ENCODE results near the gene ARHGAP24.

ARHGAP24 gene

DNA sequence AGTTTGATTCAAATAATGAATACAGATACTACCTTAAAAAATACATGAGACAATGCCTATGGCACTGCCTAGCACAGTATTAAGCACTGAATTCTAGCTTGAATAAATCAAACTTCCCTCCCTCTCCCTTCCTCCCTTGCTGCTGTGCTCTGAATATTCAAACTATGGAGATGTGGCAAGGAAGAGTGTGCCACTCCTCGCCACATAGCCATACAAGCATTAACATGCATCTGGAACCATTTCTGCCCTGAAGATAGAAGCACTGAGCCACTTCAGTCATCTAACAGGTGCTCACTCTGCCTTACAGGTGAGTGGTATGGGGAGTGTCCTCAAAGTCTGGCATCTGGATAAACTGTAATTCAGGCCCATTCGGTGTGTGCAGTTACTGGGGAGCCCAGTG, 276.9 kb downstream of the ARHGAP24 start:
- no peak for TF ChIP-seq RAD21 (IDR thresholded peaks at IDR 0.05; ENCODE audit: low read depth)
- TF ChIP-seq NFIC (IDR thresholded peaks at IDR 0.05) = no peak
- TF ChIP-seq TAF1 (IDR thresholded peaks at IDR 0.05; ENCODE audit: low read depth) = no peak
- TF ChIP-seq FOXM1 (IDR thresholded peaks at IDR 0.05; ENCODE audit: borderline replicate concordance, low read depth) = no peak
- TF ChIP-seq, protein P1, sequence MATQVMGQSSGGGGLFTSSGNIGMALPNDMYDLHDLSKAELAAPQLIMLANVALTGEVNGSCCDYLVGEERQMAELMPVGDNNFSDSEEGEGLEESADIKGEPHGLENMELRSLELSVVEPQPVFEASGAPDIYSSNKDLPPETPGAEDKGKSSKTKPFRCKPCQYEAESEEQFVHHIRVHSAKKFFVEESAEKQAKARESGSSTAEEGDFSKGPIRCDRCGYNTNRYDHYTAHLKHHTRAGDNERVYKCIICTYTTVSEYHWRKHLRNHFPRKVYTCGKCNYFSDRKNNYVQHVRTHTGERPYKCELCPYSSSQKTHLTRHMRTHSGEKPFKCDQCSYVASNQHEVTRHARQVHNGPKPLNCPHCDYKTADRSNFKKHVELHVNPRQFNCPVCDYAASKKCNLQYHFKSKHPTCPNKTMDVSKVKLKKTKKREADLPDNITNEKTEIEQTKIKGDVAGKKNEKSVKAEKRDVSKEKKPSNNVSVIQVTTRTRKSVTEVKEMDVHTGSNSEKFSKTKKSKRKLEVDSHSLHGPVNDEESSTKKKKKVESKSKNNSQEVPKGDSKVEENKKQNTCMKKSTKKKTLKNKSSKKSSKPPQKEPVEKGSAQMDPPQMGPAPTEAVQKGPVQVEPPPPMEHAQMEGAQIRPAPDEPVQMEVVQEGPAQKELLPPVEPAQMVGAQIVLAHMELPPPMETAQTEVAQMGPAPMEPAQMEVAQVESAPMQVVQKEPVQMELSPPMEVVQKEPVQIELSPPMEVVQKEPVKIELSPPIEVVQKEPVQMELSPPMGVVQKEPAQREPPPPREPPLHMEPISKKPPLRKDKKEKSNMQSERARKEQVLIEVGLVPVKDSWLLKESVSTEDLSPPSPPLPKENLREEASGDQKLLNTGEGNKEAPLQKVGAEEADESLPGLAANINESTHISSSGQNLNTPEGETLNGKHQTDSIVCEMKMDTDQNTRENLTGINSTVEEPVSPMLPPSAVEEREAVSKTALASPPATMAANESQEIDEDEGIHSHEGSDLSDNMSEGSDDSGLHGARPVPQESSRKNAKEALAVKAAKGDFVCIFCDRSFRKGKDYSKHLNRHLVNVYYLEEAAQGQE (IDR thresholded peaks at IDR 0.05; ENCODE audit: low read depth) = no peak
- TF ChIP-seq TCF12 (IDR thresholded peaks at IDR 0.05; ENCODE audit: low read depth) = no peak
- TF ChIP-seq CREB1 (IDR thresholded peaks at IDR 0.05; ENCODE audit: low read depth) = no peak
- TF ChIP-seq CEBPB (IDR thresholded peaks at IDR 0.05) = no peak
- no peak for TF ChIP-seq ZBTB7A (IDR thresholded peaks at IDR 0.05; ENCODE audit: low read depth)
- TF ChIP-seq MAX (IDR thresholded peaks at IDR 0.05) = no peak
- TF ChIP-seq TEAD4 (IDR thresholded peaks at IDR 0.05) = no peak
- no peak for TF ChIP-seq EGR1 (IDR thresholded peaks at IDR 0.05)
- no peak for TF ChIP-seq USF1 (IDR thresholded peaks at IDR 0.05)
- no peak for TF ChIP-seq YY1 (IDR thresholded peaks at IDR 0.05; ENCODE audit: low read depth)
- no peak for TF ChIP-seq EP300 (IDR thresholded peaks at IDR 0.05; ENCODE audit: borderline replicate concordance)

- TF ChIP-seq CREB1 (IDR thresholded peaks at IDR 0.05; ENCODE audit: low read depth) (no peak), YY1 (IDR thresholded peaks at IDR 0.05; ENCODE audit: low read depth) (no peak), EP300 (IDR thresholded peaks at IDR 0.05; ENCODE audit: borderline replicate concordance) (no peak), FOXM1 (IDR thresholded peaks at IDR 0.05; ENCODE audit: borderline replicate concordance, low read depth) (no peak), RAD21 (IDR thresholded peaks at IDR 0.05; ENCODE audit: low read depth) (no peak), MAX (IDR thresholded peaks at IDR 0.05) (no peak), CEBPB (IDR thresholded peaks at IDR 0.05) (no peak)
Observed at GRCh38 chr4:85755285-85755684, 280.3 kb downstream of the ARHGAP24 start.

DNA sequence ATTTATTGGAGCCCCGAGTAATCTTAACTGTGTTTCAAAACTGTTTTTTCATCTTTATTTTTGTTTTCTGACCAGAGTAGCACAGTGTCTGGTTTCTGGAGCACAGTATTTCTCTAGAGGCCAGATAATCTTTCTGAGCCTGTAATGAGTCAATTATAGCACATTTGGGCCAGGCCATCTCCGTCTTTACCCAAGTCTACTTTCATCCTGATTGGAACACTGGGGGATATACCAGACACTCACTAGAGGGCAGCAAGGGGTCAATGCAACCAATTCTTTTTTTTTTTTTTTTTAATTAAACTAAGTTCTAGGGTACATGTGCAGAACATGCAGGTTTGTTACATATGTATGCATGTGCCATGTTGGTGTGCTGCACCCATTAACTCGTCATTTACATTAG, 282.0 kb downstream of the ARHGAP24 start:
- TF ChIP-seq RAD21 (IDR thresholded peaks at IDR 0.05; ENCODE audit: low read depth) (peak; percentile 47), NFIC (IDR thresholded peaks at IDR 0.05) (no peak)

- TF ChIP-seq TEAD4 (IDR thresholded peaks at IDR 0.05) (no peak), USF1 (IDR thresholded peaks at IDR 0.05) (no peak), CREB1 (IDR thresholded peaks at IDR 0.05; ENCODE audit: low read depth) (no peak), ZBTB7A (IDR thresholded peaks at IDR 0.05; ENCODE audit: low read depth) (no peak), MAX (IDR thresholded peaks at IDR 0.05) (no peak), EP300 (IDR thresholded peaks at IDR 0.05; ENCODE audit: borderline replicate concordance) (no peak), TCF12 (IDR thresholded peaks at IDR 0.05; ENCODE audit: low read depth) (no peak), TAF1 (IDR thresholded peaks at IDR 0.05; ENCODE audit: low read depth) (no peak), YY1 (IDR thresholded peaks at IDR 0.05; ENCODE audit: low read depth) (no peak), NFIC (IDR thresholded peaks at IDR 0.05) (no peak), CEBPB (IDR thresholded peaks at IDR 0.05) (no peak), FOXM1 (IDR thresholded peaks at IDR 0.05; ENCODE audit: borderline replicate concordance, low read depth) (no peak), EGR1 (IDR thresholded peaks at IDR 0.05) (no peak), RAD21 (IDR thresholded peaks at IDR 0.05; ENCODE audit: low read depth) (no peak)
- TF ChIP-seq, protein P1 (IDR thresholded peaks at IDR 0.05; ENCODE audit: low read depth) = no peak
Observed at GRCh38 chr4:85759388-85759787, 284.4 kb downstream of the ARHGAP24 start.

GRCh38 chr4:85760511-85760910, 285.6 kb downstream of the ARHGAP24 start:
- TF ChIP-seq MAX (IDR thresholded peaks at IDR 0.05) (no peak), USF1 (IDR thresholded peaks at IDR 0.05) (no peak), CEBPB (IDR thresholded peaks at IDR 0.05) (no peak), TCF12 (IDR thresholded peaks at IDR 0.05; ENCODE audit: low read depth) (no peak), ZBTB7A (IDR thresholded peaks at IDR 0.05; ENCODE audit: low read depth) (no peak), EGR1 (IDR thresholded peaks at IDR 0.05) (no peak), NFIC (IDR thresholded peaks at IDR 0.05) (no peak), CREB1 (IDR thresholded peaks at IDR 0.05; ENCODE audit: low read depth) (no peak)
- TF ChIP-seq, protein P1 (IDR thresholded peaks at IDR 0.05; ENCODE audit: low read depth) = no peak
